Mesendoderm (in vitro differentiated cells): ENCODE results near the gene KRTAP10-6.
A peak's percentile ranks its signal among the peaks of the same experiment; 100 is the strongest.
"Not testable (repeated sequence)": the region's sequence is repeated elsewhere in the genome, so short reads cannot be mapped to it uniquely, and the experiment has no call there.

Experiments
- DNase-seq: peaks from one replicate; pipeline ENCODE4 v3.0.0; 2013
- H2AK5ac ChIP-seq: 2 replicates; pipeline ENCODE4 v1.6.1; 2013; ENCODE audit warnings: low read length, inconsistent platforms
- H2BK120ac ChIP-seq: 2 replicates; pipeline ENCODE4 v1.6.1; 2013; ENCODE audit warnings: low read depth, mild to moderate bottlenecking, low read length, moderate library complexity, mixed read lengths
- H2BK15ac ChIP-seq: replicated peaks from 2 replicates; pipeline ENCODE4 v1.6.1; 2013; ENCODE audit warnings: low read depth, mild to moderate bottlenecking, moderate library complexity
- H2BK5ac ChIP-seq: 2 replicates; pipeline ENCODE4 v1.6.1; 2013; ENCODE audit warnings: low read length, inconsistent platforms
- H3K18ac ChIP-seq: 2 replicates; pipeline ENCODE4 v1.6.1; 2013; ENCODE audit warnings: mild to moderate bottlenecking, low read length, mixed read lengths
- H3K23ac ChIP-seq: one replicate; pipeline ENCODE4 v1.6.1; 2013; ENCODE audit warnings: low read length
- H3K27ac ChIP-seq: 2 replicates; pipeline ENCODE4 v1.5.1; 2013; ENCODE audit warnings: low read depth, mild to moderate bottlenecking, inconsistent platforms, low read length, moderate library complexity
- H3K27me3 ChIP-seq: 2 replicates; pipeline ENCODE4 v1.6.1; 2013; ENCODE audit warnings: low read length, control low read depth, mild to moderate bottlenecking, inconsistent platforms; ENCODE audit not compliant: insufficient read depth, poor library complexity
- H3K36me3 ChIP-seq: 2 replicates; pipeline ENCODE4 v1.6.1; 2013; ENCODE audit warnings: low read length, inconsistent platforms; ENCODE audit not compliant: control insufficient read depth, insufficient read depth
- H3K4ac ChIP-seq: one replicate; pipeline ENCODE4 v1.6.1; 2013; ENCODE audit warnings: low read depth, mild to moderate bottlenecking, low read length, moderate library complexity
- H3K4me1 ChIP-seq: 2 replicates; pipeline ENCODE4 v1.6.1; 2013; ENCODE audit warnings: low read depth, low read length, inconsistent platforms; ENCODE audit not compliant: control insufficient read depth
- H3K4me2 ChIP-seq: 2 replicates; pipeline ENCODE4 v1.6.1; 2013; ENCODE audit warnings: low read length
- H3K4me3 ChIP-seq: 2 replicates; pipeline ENCODE4 v1.5.1; 2013; ENCODE audit warnings: mild to moderate bottlenecking, low read length
- H3K56ac ChIP-seq: one replicate; pipeline ENCODE4 v1.6.1; 2013; ENCODE audit warnings: low read length
- H3K79me1 ChIP-seq: 2 replicates; pipeline ENCODE4 v1.6.1; 2013; ENCODE audit warnings: low read length, inconsistent platforms
- H3K79me2 ChIP-seq: 2 replicates; pipeline ENCODE4 v1.6.1; 2013; ENCODE audit warnings: mild to moderate bottlenecking, low read length; ENCODE audit not compliant: control insufficient read depth, insufficient read depth
- H3K9ac ChIP-seq: 2 replicates; pipeline ENCODE4 v1.6.1; 2013; ENCODE audit warnings: low read length, inconsistent platforms
- H4K5ac ChIP-seq: one replicate; pipeline ENCODE4 v1.6.1; 2013; ENCODE audit warnings: low read length
- H4K8ac ChIP-seq: one replicate; pipeline ENCODE4 v1.6.1; 2013; ENCODE audit warnings: low read depth, mild to moderate bottlenecking, control low read depth, low read length, moderate library complexity
- WGBS: extraction: QIAGEN DNeasy Blood & Tissue Kit; methylation state at CpG from one replicate; pipeline ENCODE4 v1.1.7; 2013; ENCODE audit warnings: low lambda C conversion rate, missing lambda C conversion rate; ENCODE audit not compliant: insufficient coverage; ENCODE audit errors: extremely low coverage; 5-methylcytosine and 5-hydroxymethylcytosine counted together

KRTAP10-6 gene

GRCh38 chr21:44603109-44603875 is 11.0 kb upstream of the KRTAP10-6 start:
- H2AK5ac ChIP-seq = no peak overlapping the region

GRCh38 chr21:44602463-44602850 is 10.2 kb upstream of the KRTAP10-6 start:
- Histone ChIP-seq H4K8ac (no peak overlapping the region), H3K23ac (no peak overlapping the region), H3K18ac (no peak overlapping the region), H3K27ac (no peak overlapping the region), H3K56ac (no peak overlapping the region), H2AK5ac (no peak overlapping the region), H3K79me2 (no peaks in the 10 kb centered on the region), H3K4me3 (no peak overlapping the region), H3K36me3 (no peaks in the 10 kb centered on the region), H2BK120ac (no peak overlapping the region), H3K4me1 (no peaks in the 10 kb centered on the region), H3K79me1 (no peaks in the 10 kb centered on the region), H2BK15ac (no peak overlapping the region), H2BK5ac (no peak overlapping the region), H3K9ac (no peak overlapping the region), H3K4ac (no peak overlapping the region), H3K27me3 (no peaks in the 10 kb centered on the region), H3K4me2 (no peak overlapping the region), H4K5ac (no peak overlapping the region)
- no peak for DNase-seq
- WGBS = no CpG with 5 or more reads among the region's 21 CpGs

More at GRCh38 chr21:44603109-44603875, 11.0 kb upstream of the KRTAP10-6 start:
- no peak overlapping the region for H3K23ac ChIP-seq
- no peaks in the 10 kb centered on the region for H3K36me3 ChIP-seq
- no CpG with 5 or more reads among the region's 17 CpGs for WGBS
- no peak overlapping the region for H2BK15ac ChIP-seq
- H3K56ac ChIP-seq = no peak overlapping the region
- no peak overlapping the region for H3K9ac ChIP-seq
- no peak overlapping the region for H4K5ac ChIP-seq
- no peak overlapping the region for H3K27ac ChIP-seq
- no peaks in the 10 kb centered on the region for H3K79me1 ChIP-seq
- H3K4ac ChIP-seq = no peak overlapping the region
- no peaks in the 10 kb centered on the region for H3K4me1 ChIP-seq
- H3K79me2 ChIP-seq = no peaks in the 10 kb centered on the region
- H3K4me2 ChIP-seq = no peak overlapping the region
- H3K4me3 ChIP-seq = no peak overlapping the region
- H4K8ac ChIP-seq = no peak overlapping the region
- H3K18ac ChIP-seq = no peak overlapping the region
- H3K27me3 ChIP-seq = no peaks in the 10 kb centered on the region
- no peak overlapping the region for H2BK120ac ChIP-seq
- H2BK5ac ChIP-seq = no peak overlapping the region
- no peak for DNase-seq

- no peak overlapping the region for H3K9ac ChIP-seq
- no peak overlapping the region for H3K4ac ChIP-seq
- no peak overlapping the region for H2BK5ac ChIP-seq
- no peak overlapping the region for H3K27ac ChIP-seq
- no peak for DNase-seq
- H3K18ac ChIP-seq = no peak overlapping the region
- no peak overlapping the region for H3K4me2 ChIP-seq
- no peak overlapping the region for H2BK15ac ChIP-seq
- WGBS = no CpG with 5 or more reads among the region's 23 CpGs
- no peaks in the 10 kb centered on the region for H3K36me3 ChIP-seq
- H2AK5ac ChIP-seq = no peak overlapping the region
- no peaks in the 10 kb centered on the region for H3K79me1 ChIP-seq
- H4K8ac ChIP-seq = no peak overlapping the region
- H2BK120ac ChIP-seq = no peak overlapping the region
- H3K23ac ChIP-seq = no peak overlapping the region
- H3K4me1 ChIP-seq = no peaks in the 10 kb centered on the region
- H4K5ac ChIP-seq = no peak overlapping the region
- no peak overlapping the region for H3K4me3 ChIP-seq
- no peaks in the 10 kb centered on the region for H3K27me3 ChIP-seq
- H3K56ac ChIP-seq = no peak overlapping the region
- no peaks in the 10 kb centered on the region for H3K79me2 ChIP-seq
Observed at GRCh38 chr21:44601596-44602462, 9.5 kb upstream of the KRTAP10-6 start.

GRCh38 chr21:44601091-44601490 is 8.8 kb upstream of the KRTAP10-6 start:
- not testable (repeated sequence) for H2BK120ac ChIP-seq, H3K56ac ChIP-seq, H3K9ac ChIP-seq, H3K4me3 ChIP-seq, H2BK15ac ChIP-seq, H4K5ac ChIP-seq, H3K79me1 ChIP-seq, H3K4ac ChIP-seq, H3K4me2 ChIP-seq, DNase-seq, H2AK5ac ChIP-seq, H3K27me3 ChIP-seq, H3K18ac ChIP-seq, H3K36me3 ChIP-seq, H2BK5ac ChIP-seq, H4K8ac ChIP-seq, H3K79me2 ChIP-seq, H3K4me1 ChIP-seq, H3K27ac ChIP-seq, H3K23ac ChIP-seq
- WGBS = no CpG with 5 or more reads among the region's 10 CpGs

- not testable (repeated sequence) for H4K8ac ChIP-seq, H2BK120ac ChIP-seq, H3K56ac ChIP-seq, H4K5ac ChIP-seq, H3K4me2 ChIP-seq, H2AK5ac ChIP-seq, H3K27me3 ChIP-seq, H3K36me3 ChIP-seq, H3K79me1 ChIP-seq, H2BK5ac ChIP-seq, H3K79me2 ChIP-seq, H3K4ac ChIP-seq, H3K4me3 ChIP-seq, H2BK15ac ChIP-seq, H3K27ac ChIP-seq, H3K9ac ChIP-seq, H3K4me1 ChIP-seq, H3K23ac ChIP-seq, DNase-seq
- no CpG with 5 or more reads among the region's 23 CpGs for WGBS
- peak within 1 kb of the TSS; percentile 31 for H3K18ac ChIP-seq
Observed at GRCh38 chr21:44600118-44600978, 8.0 kb upstream of the KRTAP10-6 start, which contains the start of gene KRTAP10-7. Gene KRTAP10-7 (plus strand): TSS chr21:44600597. CDS start chr21:44600622, 25 bp downstream.
